GM12878 (cell line): ENCODE data around the gene PHRF1. TPM values are rescaled to one million over a fixed set of nuclear protein-coding genes. Genes with fewer than 3 reads are reported as not detected.

Experiments
- ATAC-seq: fragments of 200-7000 bp; cut with Tn5 transposase; 3 replicates; pipeline ENCODE4 v1.9.1; 2020; ENCODE audit warnings: mild to moderate bottlenecking, moderate library complexity
- BruUV-seq: library from RNA; stranded (reverse); fragments of 400-500 nt; replicated peaks from 2 replicates; lab custom pipeline; 2021; lab: Mats Ljungman, UMichigan
- CTCF ChIA-PET: fragments of 300-600 bp; sonication (Branson Sonifier 250); formaldehyde crosslinking; extraction: SDS; loops from one replicate; lab custom pipeline; 2021; ENCODE audit warnings: inconsistent platforms; lab: Yijun Ruan, JAX
- POLR2A ChIA-PET: fragments of 350-600 bp; formaldehyde crosslinking; extraction: SDS; loops from one replicate; lab custom pipeline; 2021; ENCODE audit warnings: inconsistent platforms; lab: Charles Lee
- RAD21 ChIA-PET: fragments of 300-600 bp; sonication (Branson Sonifier 250); formaldehyde crosslinking; loops from one replicate; lab custom pipeline; 2023; ENCODE audit warnings: antibody characterized with exemption; ENCODE audit not compliant: unreplicated experiment; lab: Charles Lee
- SMC1A ChIA-PET: fragments of 300-600 bp; sonication (Branson Sonifier 250); formaldehyde crosslinking; loops from one replicate; lab custom pipeline; 2023; ENCODE audit not compliant: unreplicated experiment, uncharacterized antibody; lab: Charles Lee
- DNase-seq: peaks from one replicate; pipeline ENCODE4 v3.0.0-alpha.2; 2011; ENCODE audit warnings: low read depth, low spot score
- FAIRE-seq: peaks from 3 replicates; lab custom pipeline; 2011; peaks lifted over from hg19 to GRCh38; lab: Jason Lieb, UNC
- H2AFZ ChIP-seq: 2 replicates; pipeline ENCODE4 v1.6.0; 2011; ENCODE audit warnings: low read depth, low read length, control low read depth; ENCODE audit not compliant: control insufficient read depth
- H3K27ac ChIP-seq: 2 replicates; pipeline ENCODE4 v1.5.1; 2011; ENCODE audit warnings: control low read depth; ENCODE audit not compliant: control insufficient read depth, insufficient read depth
- H3K27me3 ChIP-seq, 2 experiments: replicated peaks in 1 of 2; 2 replicates each; pipeline versions ENCODE4 v1.6.0 to v1.6.1; 2011; ENCODE audit warnings: low read length in 1 of 2; ENCODE audit not compliant: control insufficient read depth in 2 of 2, insufficient read depth in 2 of 2
- H3K36me3 ChIP-seq, 2 experiments: 2 replicates each; pipeline ENCODE4 v1.5.1; 2011; ENCODE audit warnings: low read length in 1 of 2; ENCODE audit not compliant: control insufficient read depth in 2 of 2, insufficient read depth in 2 of 2
- H3K4me1 ChIP-seq: 2 replicates; pipeline ENCODE4 v1.6.1; 2011; ENCODE audit warnings: mild to moderate bottlenecking, low read length, moderate library complexity, mixed read lengths; ENCODE audit not compliant: control insufficient read depth, insufficient read depth
- H3K4me2 ChIP-seq: 2 replicates; pipeline ENCODE4 v1.6.0; 2011; ENCODE audit warnings: control low read depth; ENCODE audit not compliant: control insufficient read depth, insufficient read depth
- H3K4me3 ChIP-seq: fragments of 200-600 bp; sonication (generic); 2 replicates; pipeline ENCODE4 v1.5.1; 2016
- H3K79me2 ChIP-seq: 2 replicates; pipeline ENCODE4 v1.6.0; 2011; ENCODE audit warnings: low read length; ENCODE audit not compliant: control insufficient read depth, insufficient read depth
- H3K9ac ChIP-seq: 2 replicates; pipeline ENCODE4 v1.8.0; 2011; ENCODE audit warnings: low read length, control low read depth, mixed read lengths; ENCODE audit not compliant: control insufficient read depth, insufficient read depth
- H3K9me3 ChIP-seq: replicated peaks from 3 replicates; pipeline ENCODE4 v1.5.1; 2011; ENCODE audit warnings: mild to moderate bottlenecking, low read length; ENCODE audit not compliant: control insufficient read depth, insufficient read depth
- H4K20me1 ChIP-seq: 2 replicates; pipeline ENCODE4 v1.6.0; 2011; ENCODE audit not compliant: control insufficient read depth, insufficient read depth
- ESRRA ChIP-seq: IDR thresholded peaks from 2 replicates; pipeline ENCODE4 v1.6.1; 2012; ENCODE audit warnings: mild to moderate bottlenecking, low read length, improper control_type of control experiment
- GABPA ChIP-seq: IDR thresholded peaks from 2 replicates; pipeline ENCODE4 v1.6.1; 2014; ENCODE audit warnings: antibody characterized with exemption, low read depth, mild to moderate bottlenecking, inconsistent platforms
- KDM1A ChIP-seq: fragments of 200-600 bp; sonication (generic); IDR thresholded peaks from 2 replicates; pipeline ENCODE4 v1.6.1; 2016; ENCODE audit warnings: borderline replicate concordance
- NR2C2 ChIP-seq: IDR thresholded peaks from 2 replicates; pipeline ENCODE4 v1.6.1; 2011; ENCODE audit warnings: borderline replicate concordance, low read depth; ENCODE audit not compliant: control insufficient read depth, insufficient read length
- NRF1 ChIP-seq: conservative IDR thresholded peaks from 2 replicates; pipeline ENCODE4 v1.6.1; 2011; ENCODE audit warnings: mild to moderate bottlenecking, low read depth, low read length, improper control_type of control experiment
- RB1 ChIP-seq: fragments of 450-650 bp; formaldehyde crosslinking; IDR thresholded peaks from 2 replicates; pipeline ENCODE4 v1.6.1; 2017; ENCODE audit warnings: mild to moderate bottlenecking, borderline replicate concordance
- SMAD5 ChIP-seq: IDR thresholded peaks from 2 replicates; pipeline ENCODE4 v1.6.1; 2016; ENCODE audit warnings: antibody characterized with exemption, low read depth
- SPI1 ChIP-seq: IDR thresholded peaks from 2 replicates; pipeline ENCODE4 v1.6.1; 2011; ENCODE audit warnings: low read depth, mild to moderate bottlenecking, low read length, moderate library complexity, borderline replicate concordance; ENCODE audit not compliant: insufficient read depth
- ZNF687 ChIP-seq: fragments of 450-650 bp; IDR thresholded peaks from 2 replicates; pipeline ENCODE4 v1.6.1; 2017; ENCODE audit warnings: mild to moderate bottlenecking, moderate library complexity
- WGBS: methylation state at CpG from one replicate; pipeline ENCODE4 v1.1.6; 2016; ENCODE audit warnings: low lambda C conversion rate; ENCODE audit not compliant: insufficient replicate concordance, insufficient coverage; ENCODE audit errors: missing lambda C conversion rate; 5-methylcytosine and 5-hydroxymethylcytosine counted together
- in situ Hi-C: fragments of 300-500 bp; cut with MboI; formaldehyde crosslinking; loops from 9 replicates; pipeline ENCODE4 v1.14.3; 2018; ENCODE audit warnings: mixed read lengths
- intact Hi-C: fragments of 100-400 bp; cut with micrococcal nuclease; formaldehyde crosslinking; loops from one replicate; pipeline ENCODE4 v1.14.2; 2022; ENCODE audit not compliant: unreplicated experiment
- polyA plus RNA-seq, 11 experiments: library from polyadenylated mRNA; depleted of rRNA in 4 of 11; unstranded in 6 of 11; stranded (reverse) in 5 of 11; fragments of >200 nt; fragmentation: Nextera tagmentation in 4 of 11; fragmentation: Illumina TruSeq in 1 of 11; extraction: Ambion mirVana in 4 of 11; extraction: Trizol in 1 of 11; gene quantifications; 1 replicate in 1 of 11; 2 replicates in 10 of 11; pipeline versions ENCODE4 v1.2.1 to v1.2.3, GENCODE V29; 2011 to 2016; ENCODE audit warnings: inconsistent platforms in 2 of 11, missing spikeins in 2 of 11, low read depth in 1 of 11
- total RNA-seq, 4 experiments: library from RNA; depleted of rRNA in 3 of 4; stranded (reverse); fragments of >200 nt in 3 of 4; fragmentation: Illumina TruSeq in 1 of 4; extraction: Trizol in 1 of 4; gene quantifications; 2 replicates each; pipeline versions ENCODE4 v1.2.1 to v1.2.3, GENCODE V29; 2013 to 2021
- TF ChIP-seq, protein P1 (sequence below): IDR thresholded peaks from 2 replicates; pipeline ENCODE4 v1.6.1; 2011; ENCODE audit warnings: borderline replicate concordance, low read depth, mild to moderate bottlenecking, moderate library complexity, mixed read lengths, low read length; ENCODE audit not compliant: insufficient read depth; ENCODE audit errors: extremely low read length

The PHRF1 gene
- total and polyA plus RNA-seq, 10 of the 15 experiments (the other 5 are each of a cell fraction or from before 2014, with no cell fraction given), result 0.13 to 43.5 (median 15.1) TPM

DNA sequence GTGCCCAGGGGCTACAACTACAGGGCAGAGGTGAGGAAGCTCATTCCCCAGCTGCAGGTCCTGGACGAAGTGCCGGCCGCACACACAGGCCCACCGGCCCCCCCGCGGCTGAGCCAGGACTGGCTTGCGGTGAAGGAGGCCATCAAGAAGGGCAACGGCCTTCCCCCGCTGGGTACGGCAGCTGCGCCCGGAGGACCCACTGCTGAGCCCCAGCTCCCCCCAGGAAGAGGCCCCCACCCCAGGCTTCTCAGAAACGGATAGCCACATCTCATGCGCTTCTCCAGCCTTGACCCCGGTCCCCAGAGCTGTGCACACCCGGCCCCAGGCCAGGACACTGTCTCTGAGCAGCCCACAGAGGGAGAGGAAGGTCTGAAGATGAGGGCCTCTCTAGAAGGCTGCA lies 25.1 kb upstream of the PHRF1 start (continued):
- no peak for TF ChIP-seq ZNF687
- TF ChIP-seq NRF1, result no peak
- TF ChIP-seq, protein P1, sequence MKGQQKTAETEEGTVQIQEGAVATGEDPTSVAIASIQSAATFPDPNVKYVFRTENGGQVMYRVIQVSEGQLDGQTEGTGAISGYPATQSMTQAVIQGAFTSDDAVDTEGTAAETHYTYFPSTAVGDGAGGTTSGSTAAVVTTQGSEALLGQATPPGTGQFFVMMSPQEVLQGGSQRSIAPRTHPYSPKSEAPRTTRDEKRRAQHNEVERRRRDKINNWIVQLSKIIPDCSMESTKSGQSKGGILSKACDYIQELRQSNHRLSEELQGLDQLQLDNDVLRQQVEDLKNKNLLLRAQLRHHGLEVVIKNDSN, result no peak

GRCh38 chr11:551596-551995 lies 24.7 kb upstream of the PHRF1 start:
- H3K4me2 ChIP-seq, result no peak overlapping the region
- ChIA-PET CTCF (no interaction called here), POLR2A (no interaction called here), RAD21 (interaction anchor here (1.0 kb wide), 1 partner anchor 174 kb away, joined by 6 read pairs; no protein-coding TSS in a partner anchor), SMC1A (no interaction called here)
- ATAC-seq, result no peak
- no peaks in the 10 kb centered on the region; a peak in 1 of 4 replicates for H3K27me3 ChIP-seq
- no TSS peak for BruUV-seq
- no peak overlapping the region for H2AFZ ChIP-seq
- no peak for DNase-seq
- 77% methylated on average over 12 of the region's 12 CpGs for WGBS
- H3K9me3 ChIP-seq, result no peaks in the 10 kb centered on the region
- no peak overlapping the region for H3K4me3 ChIP-seq
- no peaks in the 10 kb centered on the region for H3K4me1 ChIP-seq
- FAIRE-seq, result no peak
- H3K36me3 ChIP-seq, result no peaks in the 10 kb centered on the region
- intact Hi-C loops, result no loop called here
- TF ChIP-seq NRF1 (no peak), ESRRA (no peak), RB1 (no peak), SPI1 (no peak), SMAD5 (no peak), NR2C2 (no peak), GABPA (no peak), KDM1A (no peak)
- TF ChIP-seq, protein P1, result no peak
- H3K79me2 ChIP-seq, result no peaks in the 10 kb centered on the region
- H3K9ac ChIP-seq, result no peak overlapping the region
- H3K27ac ChIP-seq, result no peak overlapping the region
- no peaks in the 10 kb centered on the region for H4K20me1 ChIP-seq
- in situ Hi-C loops, result no loop called here
